Smooth muscle cell of the umbilical artery (primary cell): ENCODE measurements around the gene TEDC2. TPM values are rescaled to one million over a fixed set of nuclear protein-coding genes. Genes with fewer than 3 reads are reported as not detected.

ENCODE experiments used
- total RNA-seq: library from RNA; depleted of rRNA; stranded (reverse); fragments of >200 nt; gene quantifications from 2 replicates; pipeline ENCODE4 v1.2.3, GENCODE V29; 2014

The TEDC2 gene, protein sequence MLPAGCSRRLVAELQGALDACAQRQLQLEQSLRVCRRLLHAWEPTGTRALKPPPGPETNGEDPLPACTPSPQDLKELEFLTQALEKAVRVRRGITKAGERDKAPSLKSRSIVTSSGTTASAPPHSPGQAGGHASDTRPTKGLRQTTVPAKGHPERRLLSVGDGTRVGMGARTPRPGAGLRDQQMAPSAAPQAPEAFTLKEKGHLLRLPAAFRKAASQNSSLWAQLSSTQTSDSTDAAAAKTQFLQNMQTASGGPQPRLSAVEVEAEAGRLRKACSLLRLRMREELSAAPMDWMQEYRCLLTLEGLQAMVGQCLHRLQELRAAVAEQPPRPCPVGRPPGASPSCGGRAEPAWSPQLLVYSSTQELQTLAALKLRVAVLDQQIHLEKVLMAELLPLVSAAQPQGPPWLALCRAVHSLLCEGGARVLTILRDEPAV
- total RNA-seq: 3.0 and 5.4 TPM in 2 replicates

DNA sequence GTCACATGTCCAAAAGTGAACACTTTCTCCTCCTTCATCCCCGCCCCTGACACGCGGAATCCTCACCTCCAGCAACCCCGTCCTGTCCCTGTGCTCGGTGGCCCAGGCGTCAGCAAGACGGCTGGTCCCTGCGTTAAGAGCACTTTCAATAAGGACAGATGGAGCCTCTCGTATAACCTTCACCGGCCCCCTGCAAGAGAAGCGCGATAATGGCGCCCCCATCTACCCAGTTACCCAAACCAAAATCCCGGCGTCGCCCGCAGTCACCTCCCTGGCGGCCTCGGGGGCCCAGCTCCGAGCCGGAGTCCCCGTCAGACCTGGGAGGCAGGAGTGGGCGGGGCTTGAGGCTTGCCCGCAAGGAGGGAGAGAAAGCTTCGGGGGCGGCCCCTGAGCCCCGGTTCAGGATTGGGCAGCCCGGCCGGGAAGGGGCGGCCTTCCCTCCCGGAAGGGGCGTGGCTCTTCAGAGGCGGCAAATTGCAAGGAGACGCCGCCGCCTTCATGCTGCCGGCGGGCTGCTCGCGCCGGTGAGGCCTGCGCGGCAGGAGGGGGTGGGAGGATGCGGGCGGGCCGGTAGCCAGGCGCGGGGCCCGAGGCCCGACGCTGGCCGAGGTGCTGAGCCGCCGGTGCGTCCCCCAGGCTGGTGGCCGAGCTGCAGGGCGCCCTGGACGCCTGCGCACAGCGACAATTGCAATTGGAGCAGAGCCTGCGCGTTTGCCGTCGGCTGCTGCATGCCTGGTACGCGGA is at the start of gene TEDC2:
Gene TEDC2, plus strand, starts transcription at position 463 of the 744 bp plus-strand sequence. Its CDS starts 36 bp downstream, at position 499.

DNA sequence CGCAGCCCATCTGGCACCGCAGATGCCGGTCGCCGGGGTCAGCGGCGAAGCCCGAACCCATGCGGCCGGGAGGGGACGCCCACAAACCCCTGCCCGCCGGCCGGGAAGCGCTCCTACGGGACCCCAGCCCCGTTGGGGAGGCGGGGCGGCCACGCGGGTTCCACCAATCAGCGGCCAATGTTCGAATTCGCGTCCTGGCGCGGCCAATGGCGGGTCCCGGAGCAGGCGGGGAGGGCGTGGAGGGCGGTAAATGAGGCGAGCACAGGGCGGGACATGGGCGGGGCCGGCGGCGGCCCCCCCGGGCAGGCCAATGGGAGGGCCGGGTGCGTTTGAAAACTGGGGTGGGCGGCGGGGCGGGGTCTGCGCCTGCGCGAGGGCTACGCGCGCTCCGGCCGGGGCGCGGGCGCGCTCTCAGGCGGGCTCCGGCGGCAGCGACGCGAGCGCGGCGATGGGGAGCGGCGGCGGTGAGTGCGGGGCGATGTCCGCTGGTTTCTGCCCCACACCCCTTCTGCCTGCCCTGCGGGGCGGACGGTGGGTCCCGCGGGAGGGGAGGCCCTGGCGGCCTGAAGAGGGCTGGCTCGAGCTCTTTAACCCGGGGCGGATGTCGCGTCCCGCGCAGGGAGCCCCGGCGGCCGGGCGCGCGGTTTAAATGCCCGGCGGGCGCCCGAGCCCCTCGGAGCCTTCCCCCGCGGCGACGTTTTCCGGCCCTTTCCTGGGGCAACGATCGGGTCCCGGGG is 30.7 kb upstream of the TEDC2 start, which contains the start of gene CCNF:
Gene CCNF, plus strand, starts transcription at position 414 of the 737 bp plus-strand sequence. Its CDS starts 35 bp downstream, at position 449.

DNA sequence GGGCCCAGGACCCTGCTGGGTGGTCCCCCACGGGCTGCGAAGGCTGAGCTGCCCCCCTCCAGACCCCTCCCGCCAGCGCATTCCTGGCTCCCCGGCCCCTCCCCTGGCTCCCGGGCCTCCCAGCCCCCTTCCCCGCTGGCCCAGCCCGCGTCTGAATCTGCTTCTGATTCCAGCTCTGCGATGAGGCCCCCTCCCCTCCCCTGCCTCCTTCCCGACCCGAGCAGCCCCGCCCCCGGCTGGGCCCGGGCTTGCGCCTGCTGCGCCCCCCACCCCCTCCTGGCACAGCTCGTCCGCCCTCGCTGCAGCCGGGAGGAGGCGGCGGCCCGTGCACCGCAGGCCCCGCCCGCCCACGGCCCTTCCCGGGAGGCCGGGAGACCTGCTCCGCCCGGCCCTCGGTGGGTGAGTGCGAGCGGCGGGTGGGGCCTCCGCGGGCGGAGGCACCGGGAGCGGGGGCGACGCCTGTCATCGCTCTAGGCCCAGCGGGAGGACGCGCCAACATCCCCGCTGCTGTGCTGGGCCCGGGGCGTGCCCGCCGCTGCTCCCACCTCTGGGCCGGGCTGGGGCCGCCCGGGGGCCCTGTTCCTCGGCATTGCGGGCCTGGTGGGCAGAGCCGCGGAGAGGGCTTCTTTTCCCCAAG is 11.2 kb downstream of the TEDC2 start, which contains the start of gene NTN3:
Gene NTN3, plus strand, starts transcription at position 282 of the 637 bp plus-strand sequence. CDS start 405 bp downstream, outside the sequence.

DNA sequence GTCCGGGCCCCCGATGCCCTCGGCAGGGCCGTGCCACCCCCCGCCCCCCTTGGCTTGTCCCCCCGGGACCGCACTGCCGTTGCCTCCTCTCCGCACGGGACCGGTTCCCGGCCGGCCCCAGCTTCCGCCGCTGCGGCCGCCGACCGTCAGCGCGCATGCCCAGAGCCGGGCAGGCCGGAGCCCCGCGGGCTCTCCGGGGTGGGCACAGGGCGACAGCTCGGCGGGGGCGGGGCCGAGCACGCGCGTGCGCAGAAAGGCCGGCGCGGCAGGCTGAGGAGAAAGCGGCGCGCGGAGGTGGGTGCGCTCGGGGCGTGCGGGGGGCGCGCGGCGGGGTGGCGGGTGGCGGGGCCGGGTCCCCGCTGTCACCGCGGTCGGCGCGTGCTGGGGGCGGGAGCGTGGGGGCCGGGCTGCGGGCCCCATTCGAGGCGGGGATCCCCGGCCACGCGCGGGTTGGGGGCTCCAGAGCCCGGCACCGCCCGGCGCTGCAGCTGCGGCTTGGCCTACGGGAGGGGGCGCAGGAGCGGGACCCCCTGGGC is 15.0 kb downstream of the TEDC2 start, which contains the start of gene TBC1D24:
Gene TBC1D24, plus strand, starts transcription at position 251 of the 536 bp plus-strand sequence. CDS start 21,022 bp downstream, outside the sequence.

DNA sequence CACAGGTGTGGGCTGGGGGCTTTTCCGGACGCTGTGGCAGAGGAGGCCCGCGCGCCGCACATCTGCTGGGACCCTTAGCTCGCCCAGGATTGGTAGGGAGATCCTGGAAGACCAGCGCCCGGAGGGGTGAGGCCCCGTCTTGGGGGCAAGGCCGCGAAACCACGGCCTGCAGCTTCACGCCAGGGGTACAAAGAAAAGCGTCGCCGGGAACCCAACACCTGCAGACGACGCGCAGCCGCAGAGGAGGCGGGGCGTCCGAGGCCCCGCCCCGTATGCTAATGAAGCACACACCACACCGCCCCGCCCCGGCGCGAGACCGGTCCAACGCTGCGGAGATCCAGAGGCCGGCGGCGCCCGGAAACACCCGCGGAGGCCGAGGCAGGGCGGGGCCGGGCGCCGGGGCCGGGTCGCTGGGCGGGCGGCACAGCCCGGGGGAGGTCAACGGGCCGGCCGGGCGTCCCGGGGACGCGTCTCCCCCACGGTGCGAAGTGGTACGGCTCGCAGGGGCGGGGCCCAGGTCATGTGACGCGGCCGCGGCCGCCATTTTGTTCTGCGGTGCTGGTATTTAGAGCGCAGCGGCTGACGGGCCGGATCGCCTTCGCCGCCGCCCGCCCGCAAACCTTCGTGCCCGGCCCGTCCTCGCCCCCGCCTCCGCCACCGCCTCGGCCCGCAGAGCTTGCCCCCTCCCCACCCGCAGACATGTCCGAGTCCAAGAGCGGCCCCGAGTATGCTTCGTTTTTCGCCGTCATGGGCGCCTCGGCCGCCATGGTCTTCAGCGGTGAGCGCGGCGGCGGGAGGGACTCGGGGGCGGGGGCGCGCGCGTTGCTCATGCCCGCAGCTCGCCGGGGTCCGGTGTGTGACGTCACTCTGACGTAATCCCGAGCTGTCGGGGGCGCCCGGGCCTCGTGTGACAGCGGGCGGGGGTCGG is 53.8 kb downstream of the TEDC2 start, which contains the start of gene ATP6V0C:
Gene ATP6V0C, plus strand, starts transcription at position 548 of the 928 bp plus-strand sequence. Its CDS starts 152 bp downstream, at position 700.

Other genes starting within 250 kb of the TEDC2 start
- gene BRICD5, start 249.2 kb upstream of the TEDC2 start, total RNA-seq: 2.1 and 9.6 TPM in 2 replicates
- 12.8 and 16.4 TPM in 2 replicates for gene PGP, start 245.3 kb upstream of the TEDC2 start, total RNA-seq
- gene E4F1, start 236.5 kb upstream of the TEDC2 start, total RNA-seq: 26.1 and 29.5 TPM in 2 replicates
- gene DNASE1L2, start 223.7 kb upstream of the TEDC2 start, total RNA-seq: 1.2 and 1.3 TPM in 2 replicates
- 22.4 and 38.0 TPM in 2 replicates for gene ECI1, start 208.5 kb upstream of the TEDC2 start, total RNA-seq
- gene RNPS1, start 192.0 kb upstream of the TEDC2 start, total RNA-seq: 44.5 and 91.3 TPM in 2 replicates
- 1.5 and 5.3 TPM in 2 replicates for gene ABCA3, start 119.4 kb upstream of the TEDC2 start, total RNA-seq
- 4.2 and 12.5 TPM in 2 replicates for gene CCNF, start 30.7 kb upstream of the TEDC2 start, total RNA-seq
- 0.59 and 1.9 TPM in 2 replicates for gene NTN3, start 11.2 kb downstream of the TEDC2 start, total RNA-seq
- 20.8 and 32.5 TPM in 2 replicates for gene TBC1D24, start 15.0 kb downstream of the TEDC2 start, total RNA-seq
- gene ATP6V0C, start 53.8 kb downstream of the TEDC2 start, total RNA-seq: 15.1 and 16.4 TPM in 2 replicates
- 33.6 and 42.2 TPM in 2 replicates for gene AMDHD2, start 60.3 kb downstream of the TEDC2 start, total RNA-seq
- gene CEMP1, start 71.3 kb downstream of the TEDC2 start, total RNA-seq: 0.09 TPM in 1 of 2 replicates, not detected in the other
- 23.2 and 30.3 TPM in 2 replicates for gene PDPK1, start 77.9 kb downstream of the TEDC2 start, total RNA-seq
- 20.2 and 34.1 TPM in 2 replicates for gene KCTD5, start 222.4 kb downstream of the TEDC2 start, total RNA-seq